K562 (cell line): Measurements from ENCODE around the gene FAM168B. TPM values are rescaled to one million over a fixed set of nuclear protein-coding genes. Genes with fewer than 3 reads are reported as not detected.

Experiments
- ARID1B ChIP-seq: fragments of 450-650 bp; IDR thresholded peaks from 2 replicates; pipeline ENCODE4 v1.6.1; 2016; ENCODE audit warnings: antibody characterized with exemption, mild to moderate bottlenecking, inconsistent platforms
- BRD9 ChIP-seq: fragments of 450-650 bp; IDR thresholded peaks from 2 replicates; pipeline ENCODE4 v1.6.1; 2018; ENCODE audit warnings: low read depth; ENCODE audit not compliant: partially characterized antibody
- EP400 ChIP-seq: fragments of 450-650 bp; IDR thresholded peaks from 2 replicates; pipeline ENCODE4 v1.6.1; 2017; ENCODE audit warnings: antibody characterized with exemption, mild to moderate bottlenecking, moderate library complexity
- FOSL1 ChIP-seq: fragments of 200-800 bp; sonication (Bioruptor generic); conservative IDR thresholded peaks from 2 replicates; pipeline ENCODE4 v1.6.1; 2016; ENCODE audit warnings: missing genetic modification characterization, missing compliant biosample characterization
- GABPA ChIP-seq: fragments of 200-800 bp; sonication (Bioruptor generic); conservative IDR thresholded peaks from 2 replicates; pipeline ENCODE4 v1.6.1; 2016; ENCODE audit warnings: low read depth, missing genetic modification characterization, missing compliant biosample characterization
- ZBTB8A ChIP-seq: fragments of 450-650 bp; IDR thresholded peaks from 2 replicates; pipeline ENCODE4 v1.6.1; 2018; ENCODE audit warnings: mild to moderate bottlenecking, moderate library complexity; ENCODE audit not compliant: partially characterized antibody
- ZNF384 ChIP-seq: IDR thresholded peaks from 2 replicates; pipeline ENCODE4 v1.6.1; 2012; ENCODE audit warnings: low read depth, low read length, improper control_type of control experiment
- polyA plus RNA-seq, 8 experiments: library from polyadenylated mRNA; depleted of rRNA in 4 of 8; stranded (reverse) in 5 of 8; unstranded in 3 of 8; fragments of >200 nt; fragmentation: Nextera tagmentation in 2 of 8; fragmentation: Illumina TruSeq in 1 of 8; extraction: Ambion mirVana in 2 of 8; extraction: Trizol in 1 of 8; gene quantifications; 2 replicates each; pipeline versions ENCODE4 v1.2.1 to v1.2.3, GENCODE V29; 2011 to 2014; ENCODE audit warnings: inconsistent platforms in 1 of 8, missing spikeins in 1 of 8
- total RNA-seq, 7 experiments: library from RNA; depleted of rRNA in 6 of 7; stranded (reverse); fragments of >200 nt in 6 of 7; fragmentation: Illumina TruSeq in 2 of 7; extraction: Trizol in 2 of 7; gene quantifications; 2 replicates each; pipeline versions ENCODE4 v1.2.1 to v1.2.3, GENCODE V29; 2011 to 2021; ENCODE audit warnings: low replicate concordance in 1 of 7
- TF ChIP-seq, protein P1 (sequence below): fragments of 250-450 bp; sonication (Bioruptor Pico); IDR thresholded peaks from 2 replicates; pipeline ENCODE4 v1.4.0; 2020
- TF ChIP-seq, protein P2 (sequence below): sonication (generic); formaldehyde crosslinking; IDR thresholded peaks from 2 replicates; pipeline ENCODE4 v1.8.1; 2023; ENCODE audit warnings: mild to moderate bottlenecking, missing genetic modification reagents
- TF ChIP-seq, protein P3 (sequence below): sonication (generic); formaldehyde crosslinking; IDR thresholded peaks from 2 replicates; pipeline ENCODE4 v1.8.1; 2023; ENCODE audit warnings: missing genetic modification reagents, mild to moderate bottlenecking, borderline replicate concordance

The FAM168B gene
- total and polyA plus RNA-seq, 9 of the 15 experiments (the other 6 are each of a cell fraction or from before 2014, with no cell fraction given) = 3.3 to 76.0 (median 46.1) TPM

DNA sequence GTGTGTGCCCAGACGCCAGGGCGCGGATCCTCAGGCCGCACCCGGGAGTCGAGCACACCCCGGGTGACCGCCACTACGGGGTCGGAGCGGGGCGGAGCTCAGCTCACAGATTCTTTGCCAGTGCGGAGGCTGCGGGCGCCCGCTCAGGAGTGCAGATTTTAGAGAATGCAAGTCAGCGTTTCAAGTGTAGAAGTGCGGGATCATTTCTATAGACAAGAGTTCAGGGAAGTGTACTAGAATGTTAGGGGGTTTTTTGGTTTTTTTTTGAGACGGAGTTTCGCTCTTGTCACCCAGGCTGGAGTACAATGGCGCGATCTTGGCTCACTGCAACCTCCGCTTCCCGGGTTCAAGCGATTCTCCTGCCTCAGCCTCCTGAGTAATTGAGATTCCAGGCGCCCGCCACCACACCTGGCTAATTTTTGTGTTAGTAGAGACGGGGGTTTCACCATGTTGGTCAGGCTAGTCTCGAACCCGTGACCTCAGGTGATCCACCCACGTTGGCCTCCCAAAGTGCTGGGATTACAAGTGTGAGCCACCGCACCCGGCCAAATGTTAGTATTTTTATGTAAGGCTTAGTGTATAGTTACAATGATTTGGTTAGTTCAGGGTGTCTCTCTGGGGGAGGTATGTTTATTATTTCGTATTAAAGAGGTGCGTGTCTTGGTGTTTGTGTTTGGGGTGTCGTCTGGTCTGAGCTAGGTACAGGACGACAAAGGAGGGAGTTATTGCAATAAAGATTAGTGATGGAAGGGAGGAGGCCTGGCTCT is 619 bp upstream of the FAM168B start (continued):
- TF ChIP-seq, protein P1, sequence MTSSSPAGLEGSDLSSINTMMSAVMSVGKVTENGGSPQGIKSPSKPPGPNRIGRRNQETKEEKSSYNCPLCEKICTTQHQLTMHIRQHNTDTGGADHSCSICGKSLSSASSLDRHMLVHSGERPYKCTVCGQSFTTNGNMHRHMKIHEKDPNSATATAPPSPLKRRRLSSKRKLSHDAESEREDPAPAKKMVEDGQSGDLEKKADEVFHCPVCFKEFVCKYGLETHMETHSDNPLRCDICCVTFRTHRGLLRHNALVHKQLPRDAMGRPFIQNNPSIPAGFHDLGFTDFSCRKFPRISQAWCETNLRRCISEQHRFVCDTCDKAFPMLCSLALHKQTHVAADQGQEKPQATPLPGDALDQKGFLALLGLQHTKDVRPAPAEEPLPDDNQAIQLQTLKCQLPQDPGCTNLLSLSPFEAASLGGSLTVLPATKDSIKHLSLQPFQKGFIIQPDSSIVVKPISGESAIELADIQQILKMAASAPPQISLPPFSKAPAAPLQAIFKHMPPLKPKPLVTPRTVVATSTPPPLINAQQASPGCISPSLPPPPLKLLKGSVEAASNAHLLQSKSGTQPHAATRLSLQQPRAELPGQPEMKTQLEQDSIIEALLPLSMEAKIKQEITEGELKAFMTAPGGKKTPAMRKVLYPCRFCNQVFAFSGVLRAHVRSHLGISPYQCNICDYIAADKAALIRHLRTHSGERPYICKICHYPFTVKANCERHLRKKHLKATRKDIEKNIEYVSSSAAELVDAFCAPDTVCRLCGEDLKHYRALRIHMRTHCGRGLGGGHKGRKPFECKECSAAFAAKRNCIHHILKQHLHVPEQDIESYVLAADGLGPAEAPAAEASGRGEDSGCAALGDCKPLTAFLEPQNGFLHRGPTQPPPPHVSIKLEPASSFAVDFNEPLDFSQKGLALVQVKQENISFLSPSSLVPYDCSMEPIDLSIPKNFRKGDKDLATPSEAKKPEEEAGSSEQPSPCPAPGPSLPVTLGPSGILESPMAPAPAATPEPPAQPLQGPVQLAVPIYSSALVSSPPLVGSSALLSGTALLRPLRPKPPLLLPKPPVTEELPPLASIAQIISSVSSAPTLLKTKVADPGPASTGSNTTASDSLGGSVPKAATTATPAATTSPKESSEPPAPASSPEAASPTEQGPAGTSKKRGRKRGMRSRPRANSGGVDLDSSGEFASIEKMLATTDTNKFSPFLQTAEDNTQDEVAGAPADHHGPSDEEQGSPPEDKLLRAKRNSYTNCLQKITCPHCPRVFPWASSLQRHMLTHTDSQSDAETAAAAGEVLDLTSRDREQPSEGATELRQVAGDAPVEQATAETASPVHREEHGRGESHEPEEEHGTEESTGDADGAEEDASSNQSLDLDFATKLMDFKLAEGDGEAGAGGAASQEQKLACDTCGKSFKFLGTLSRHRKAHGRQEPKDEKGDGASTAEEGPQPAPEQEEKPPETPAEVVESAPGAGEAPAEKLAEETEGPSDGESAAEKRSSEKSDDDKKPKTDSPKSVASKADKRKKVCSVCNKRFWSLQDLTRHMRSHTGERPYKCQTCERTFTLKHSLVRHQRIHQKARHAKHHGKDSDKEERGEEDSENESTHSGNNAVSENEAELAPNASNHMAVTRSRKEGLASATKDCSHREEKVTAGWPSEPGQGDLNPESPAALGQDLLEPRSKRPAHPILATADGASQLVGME = no peak
- TF ChIP-seq FOSL1 (tag) = no peak
- TF ChIP-seq, protein P2, sequence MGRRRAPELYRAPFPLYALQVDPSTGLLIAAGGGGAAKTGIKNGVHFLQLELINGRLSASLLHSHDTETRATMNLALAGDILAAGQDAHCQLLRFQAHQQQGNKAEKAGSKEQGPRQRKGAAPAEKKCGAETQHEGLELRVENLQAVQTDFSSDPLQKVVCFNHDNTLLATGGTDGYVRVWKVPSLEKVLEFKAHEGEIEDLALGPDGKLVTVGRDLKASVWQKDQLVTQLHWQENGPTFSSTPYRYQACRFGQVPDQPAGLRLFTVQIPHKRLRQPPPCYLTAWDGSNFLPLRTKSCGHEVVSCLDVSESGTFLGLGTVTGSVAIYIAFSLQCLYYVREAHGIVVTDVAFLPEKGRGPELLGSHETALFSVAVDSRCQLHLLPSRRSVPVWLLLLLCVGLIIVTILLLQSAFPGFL (CRISPR knock-in tag) = no peak
- peak; percentile 76 for TF ChIP-seq EP400
- TF ChIP-seq BRD9 = no peak
- TF ChIP-seq ZBTB8A = no peak
- no peak for TF ChIP-seq ZNF384
- TF ChIP-seq, protein P3, sequence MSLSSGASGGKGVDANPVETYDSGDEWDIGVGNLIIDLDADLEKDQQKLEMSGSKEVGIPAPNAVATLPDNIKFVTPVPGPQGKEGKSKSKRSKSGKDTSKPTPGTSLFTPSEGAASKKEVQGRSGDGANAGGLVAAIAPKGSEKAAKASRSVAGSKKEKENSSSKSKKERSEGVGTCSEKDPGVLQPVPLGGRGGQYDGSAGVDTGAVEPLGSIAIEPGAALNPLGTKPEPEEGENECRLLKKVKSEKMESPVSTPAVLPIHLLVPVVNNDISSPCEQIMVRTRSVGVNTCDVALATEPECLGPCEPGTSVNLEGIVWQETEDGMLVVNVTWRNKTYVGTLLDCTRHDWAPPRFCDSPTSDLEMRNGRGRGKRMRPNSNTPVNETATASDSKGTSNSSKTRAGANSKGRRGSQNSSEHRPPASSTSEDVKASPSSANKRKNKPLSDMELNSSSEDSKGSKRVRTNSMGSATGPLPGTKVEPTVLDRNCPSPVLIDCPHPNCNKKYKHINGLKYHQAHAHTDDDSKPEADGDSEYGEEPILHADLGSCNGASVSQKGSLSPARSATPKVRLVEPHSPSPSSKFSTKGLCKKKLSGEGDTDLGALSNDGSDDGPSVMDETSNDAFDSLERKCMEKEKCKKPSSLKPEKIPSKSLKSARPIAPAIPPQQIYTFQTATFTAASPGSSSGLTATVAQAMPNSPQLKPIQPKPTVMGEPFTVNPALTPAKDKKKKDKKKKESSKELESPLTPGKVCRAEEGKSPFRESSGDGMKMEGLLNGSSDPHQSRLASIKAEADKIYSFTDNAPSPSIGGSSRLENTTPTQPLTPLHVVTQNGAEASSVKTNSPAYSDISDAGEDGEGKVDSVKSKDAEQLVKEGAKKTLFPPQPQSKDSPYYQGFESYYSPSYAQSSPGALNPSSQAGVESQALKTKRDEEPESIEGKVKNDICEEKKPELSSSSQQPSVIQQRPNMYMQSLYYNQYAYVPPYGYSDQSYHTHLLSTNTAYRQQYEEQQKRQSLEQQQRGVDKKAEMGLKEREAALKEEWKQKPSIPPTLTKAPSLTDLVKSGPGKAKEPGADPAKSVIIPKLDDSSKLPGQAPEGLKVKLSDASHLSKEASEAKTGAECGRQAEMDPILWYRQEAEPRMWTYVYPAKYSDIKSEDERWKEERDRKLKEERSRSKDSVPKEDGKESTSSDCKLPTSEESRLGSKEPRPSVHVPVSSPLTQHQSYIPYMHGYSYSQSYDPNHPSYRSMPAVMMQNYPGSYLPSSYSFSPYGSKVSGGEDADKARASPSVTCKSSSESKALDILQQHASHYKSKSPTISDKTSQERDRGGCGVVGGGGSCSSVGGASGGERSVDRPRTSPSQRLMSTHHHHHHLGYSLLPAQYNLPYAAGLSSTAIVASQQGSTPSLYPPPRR (CRISPR knock-in tag) = no peak
- no peak for TF ChIP-seq ARID1B
- no peak for TF ChIP-seq GABPA (tag)
